Aorta (tissue), 5 donors: ENCODE data around the gene GNAI3. TPM values are rescaled to one million over a fixed set of nuclear protein-coding genes. Genes with fewer than 3 reads are reported as not detected.

Experiments used
- ATAC-seq: fragments of 200-7000 bp; cut with Tn5 transposase; one replicate; pipeline ENCODE4 v1.9.1; 2022; ENCODE audit warnings: moderate library complexity; ENCODE audit not compliant: low FRiP score
- DNase-seq, 2 donors: peaks; one replicate each; pipeline ENCODE4 v3.0.0-alpha.2; 2020
- H3K27ac ChIP-seq, 2 donors: one replicate each; pipeline ENCODE4 v1.5.1; 2013; ENCODE audit warnings: low read length in 2 of 2, mild to moderate bottlenecking in 2 of 2, moderate library complexity in 2 of 2, control low read depth in 1 of 2, inconsistent platforms in 1 of 2, low read depth in 1 of 2
- H3K27me3 ChIP-seq, 2 donors: one replicate each; pipeline ENCODE4 v1.6.1; 2013; ENCODE audit warnings: control low read depth in 1 of 2, low read length in 1 of 2, mild to moderate bottlenecking in 1 of 2, moderate library complexity in 1 of 2; ENCODE audit not compliant: insufficient read depth in 2 of 2, control insufficient read depth in 1 of 2
- H3K36me3 ChIP-seq, 2 donors: one replicate each; pipeline ENCODE4 v1.6.1; 2013; ENCODE audit warnings: control low read depth in 1 of 2, low read length in 1 of 2, mild to moderate bottlenecking in 1 of 2; ENCODE audit not compliant: insufficient read depth in 2 of 2, control insufficient read depth in 1 of 2
- H3K4me1 ChIP-seq, 2 donors: one replicate each; pipeline ENCODE4 v1.6.1; 2013; ENCODE audit warnings: low read length in 2 of 2, control low read depth in 1 of 2, mild to moderate bottlenecking in 1 of 2, moderate library complexity in 1 of 2; ENCODE audit not compliant: insufficient read depth in 2 of 2, control insufficient read depth in 1 of 2
- H3K4me3 ChIP-seq, 2 donors: one replicate each; pipeline ENCODE4 v1.5.1; 2013; ENCODE audit warnings: low read length in 2 of 2, control low read depth in 1 of 2, mild to moderate bottlenecking in 1 of 2
- H3K9me3 ChIP-seq: one replicate; pipeline ENCODE4 v1.6.1; 2013; ENCODE audit warnings: mild to moderate bottlenecking, low read length; ENCODE audit not compliant: control insufficient read depth
- WGBS, 2 donors: extraction: QIAGEN DNeasy Blood & Tissue Kit; methylation state at CpG; one replicate each; pipeline ENCODE4 v1.1.7; 2013; 5-methylcytosine and 5-hydroxymethylcytosine counted together
- intact Hi-C, 2 donors: fragments of 100-400 bp; cut with DNase I; formaldehyde crosslinking; loops; one replicate each; pipeline versions ENCODE4 v1.14.2 to v1.15.0; 2022
- polyA plus RNA-seq, 2 donors: library from polyadenylated mRNA; stranded (reverse); fragments of 200-250 nt; gene quantifications; one replicate each; pipeline ENCODE4 v1.2.3, GENCODE V29; 2013
- total RNA-seq, 2 donors: library from RNA; stranded (reverse); fragmentation: NEBNext Ultra II Directional; extraction: Animal tissue kit (Norgen Biotek cat#: 25700); gene quantifications; one replicate each; pipeline ENCODE4 v1.2.1, GENCODE V29; 2021
- donor health status: healthy with polysubstance abuse.
- donor health status: Bipolar disorder and iron deficiency.
- donor health status: DM: no; HTN: no; CAD: no.
- donor health status: DM: no; HTN: no; CAD: no.
- donor health status: DM: yes; HTN: yes; CAD: no.

Gene GNAI3
- total and polyA plus RNA-seq, 4 donors: 3.0 to 8.2 (median 5.1) TPM

DNA sequence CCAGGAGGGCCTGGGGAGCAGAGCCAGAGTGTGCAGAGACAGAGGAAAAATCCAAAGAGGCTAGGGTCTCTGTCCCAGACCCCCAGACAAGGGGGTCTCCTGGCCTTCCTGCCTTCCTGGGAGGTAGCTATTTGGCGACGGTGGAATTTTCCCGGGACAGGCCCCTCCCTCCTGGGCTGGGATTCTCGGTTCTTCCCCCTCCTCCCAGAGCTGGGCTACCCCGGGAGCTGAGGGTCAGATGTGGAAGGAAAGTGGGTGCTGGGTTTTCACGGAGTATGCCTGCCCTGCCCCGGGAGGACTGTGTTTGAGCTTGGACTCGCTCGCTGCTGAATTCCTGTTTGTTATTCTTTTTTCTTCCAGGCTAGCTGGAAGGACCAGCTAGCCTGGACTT lies 72.0 kb downstream of the GNAI3 start:
- DNase-seq (peak in 1 of 2 donors; percentile 71), ATAC-seq (peak; percentile 53)
- Histone ChIP-seq H3K9me3 (no peaks in the 10 kb centered on the region), H3K36me3 (no peaks in the 10 kb centered on the region), H3K27me3 (no peaks in the 10 kb centered on the region), H3K4me1 (no peaks in the 10 kb centered on the region), H3K4me3 (peak overlapping the region; percentile 23 to 53), H3K27ac (peak overlapping the region in 1 of 2 donors; percentile 68)
- 0% methylated on average over 8 to 9 of the region's 9 CpGs for WGBS, 2 donors
- intact Hi-C loops: loop anchor here (2.0 kb wide), 1 partner anchor 72 kb away; the partner anchor contains the start of gene GNAI3 (in 2 of the 2)

DNA sequence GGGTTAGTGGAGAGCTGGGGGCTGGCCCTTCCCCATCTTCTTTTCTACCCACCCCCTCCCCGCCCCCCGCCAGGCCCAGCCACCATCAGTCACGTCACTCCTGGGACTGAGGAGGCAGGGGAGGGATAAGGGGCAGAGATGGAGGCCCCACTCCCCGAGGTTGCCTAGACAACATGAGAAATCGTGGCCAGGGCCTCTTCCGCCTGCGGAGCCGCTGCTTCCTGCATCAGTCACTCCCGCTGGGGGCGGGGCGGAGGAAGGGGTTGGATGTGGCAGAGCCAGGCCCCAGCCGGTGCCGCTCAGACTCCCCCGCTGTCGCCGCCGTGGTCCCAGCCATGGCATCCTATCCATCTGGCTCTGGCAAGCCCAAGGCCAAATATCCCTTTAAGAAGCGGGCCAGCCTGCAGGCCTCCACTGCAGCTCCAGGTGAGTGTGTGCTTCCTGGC lies 72.4 kb downstream of the GNAI3 start:
- DNase-seq: peak; percentile 98 to 99
- peak; percentile 91 for ATAC-seq
- H3K9me3 ChIP-seq: no peaks in the 10 kb centered on the region
- no peaks in the 10 kb centered on the region for H3K36me3 ChIP-seq
- WGBS, 2 donors: 0 to 1% methylated on average over 18 of the region's 18 CpGs
- H3K27ac ChIP-seq: peak overlapping the region in 1 of 2 donors; percentile 49
- no peaks in the 10 kb centered on the region for H3K4me1 ChIP-seq
- peak overlapping the region; percentile 53 to 73 for H3K4me3 ChIP-seq
- H3K27me3 ChIP-seq: no peaks in the 10 kb centered on the region
- intact Hi-C loops: loop anchor here (2.0 kb wide), 1 partner anchor 72 kb away; the partner anchor contains the start of gene GNAI3 (in 2 of the 2)

DNA sequence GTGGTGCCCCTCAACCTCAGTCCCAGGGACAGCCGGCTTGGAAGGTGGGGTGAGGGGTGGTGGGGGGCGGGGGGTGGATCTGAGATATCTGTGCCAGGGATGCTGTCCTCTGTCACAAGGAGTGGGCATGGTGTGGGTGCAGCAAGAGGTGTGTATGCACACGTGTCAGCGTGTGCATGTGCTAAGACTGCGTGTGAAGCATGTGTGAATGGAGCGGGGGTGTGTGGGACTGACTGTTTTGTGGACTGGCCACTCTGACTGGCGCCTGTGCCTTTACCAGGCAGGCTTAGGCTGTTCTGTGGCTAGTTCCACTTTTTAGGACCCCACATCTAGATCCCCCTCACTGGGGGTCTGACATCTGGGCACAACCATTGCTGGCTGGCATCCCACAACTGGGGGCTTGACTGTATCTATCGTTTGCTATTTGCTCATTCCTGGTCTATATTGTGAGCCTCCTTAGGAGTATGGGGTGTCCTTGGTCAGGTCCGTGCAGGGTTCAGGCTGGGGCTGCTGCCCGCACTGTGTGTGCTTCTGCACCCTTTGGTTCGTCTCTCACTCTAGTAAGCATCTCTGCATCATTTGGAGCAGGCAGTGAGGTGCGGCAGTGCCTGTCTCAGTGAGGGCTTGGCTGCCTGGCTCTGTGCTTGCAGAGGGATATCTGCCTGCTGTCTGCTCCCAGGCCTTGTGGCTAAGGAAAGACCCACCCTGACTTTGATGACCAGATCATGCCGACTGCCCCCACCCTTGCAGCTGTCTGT lies 73.1 kb downstream of the GNAI3 start:
- peak overlapping the region; percentile 53 to 73 for H3K4me3 ChIP-seq
- H3K27ac ChIP-seq: peak overlapping the region in 1 of 2 donors; percentile 49
- H3K27me3 ChIP-seq: no peaks in the 10 kb centered on the region
- 22 to 27% methylated on average over 13 of the region's 13 CpGs for WGBS, 2 donors
- intact Hi-C loops: loop anchor here (2.0 kb wide), 1 partner anchor 73 kb away; the partner anchor contains the start of gene GNAI3 (in 2 of the 2)
- no peaks in the 10 kb centered on the region for H3K9me3 ChIP-seq
- no peaks in the 10 kb centered on the region for H3K4me1 ChIP-seq
- no peaks in the 10 kb centered on the region for H3K36me3 ChIP-seq
- ATAC-seq (no peak), DNase-seq (no peak)

DNA sequence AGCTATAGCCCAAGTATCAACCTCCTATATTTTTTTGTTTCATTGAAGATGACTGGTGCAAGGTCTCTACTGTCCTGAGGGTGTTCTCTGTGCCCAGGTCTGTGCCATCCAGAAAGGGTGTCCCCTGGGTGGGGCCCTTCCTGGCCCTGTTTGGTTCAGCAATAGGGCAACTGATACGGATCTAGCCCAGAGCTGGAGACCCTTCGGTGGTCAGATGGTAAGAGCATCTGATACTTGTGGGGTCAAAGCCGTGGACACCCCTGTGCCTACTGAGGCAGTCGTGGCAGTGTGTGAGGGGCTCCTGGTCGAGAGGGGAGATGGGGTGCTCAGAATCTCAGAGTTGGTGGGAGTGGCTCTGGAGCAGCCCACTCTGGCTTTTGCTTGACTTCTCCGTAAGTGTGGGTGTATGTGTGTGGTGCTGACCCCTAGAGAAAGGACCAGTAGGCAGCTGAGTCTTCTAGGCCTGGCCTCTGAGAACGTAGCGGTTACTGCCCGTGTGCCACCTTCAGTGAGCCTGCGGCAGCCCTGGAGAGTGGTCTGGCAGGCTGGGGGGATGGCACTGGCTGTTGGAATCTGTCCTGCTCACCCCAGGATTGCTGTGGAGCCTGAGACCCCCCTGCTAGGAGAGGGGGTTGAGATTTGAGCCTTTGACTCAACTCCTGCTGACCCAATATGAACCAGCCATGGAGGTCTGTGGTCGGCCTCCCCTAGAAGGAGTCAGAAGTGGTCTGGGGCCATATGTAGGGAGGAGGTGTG lies 73.9 kb downstream of the GNAI3 start:
- Histone ChIP-seq H3K27ac (no peak overlapping the region), H3K9me3 (no peaks in the 10 kb centered on the region), H3K27me3 (no peaks in the 10 kb centered on the region), H3K36me3 (peaks cover 0 to 2% of the 10 kb centered on the region in 2 donors), H3K4me3 (no peak overlapping the region), H3K4me1 (no peaks in the 10 kb centered on the region)
- ATAC-seq (no peak), DNase-seq (no peak)
- WGBS, 2 donors: 80 to 83% methylated on average over 11 of the region's 11 CpGs
- intact Hi-C loops: no loop called here

DNA sequence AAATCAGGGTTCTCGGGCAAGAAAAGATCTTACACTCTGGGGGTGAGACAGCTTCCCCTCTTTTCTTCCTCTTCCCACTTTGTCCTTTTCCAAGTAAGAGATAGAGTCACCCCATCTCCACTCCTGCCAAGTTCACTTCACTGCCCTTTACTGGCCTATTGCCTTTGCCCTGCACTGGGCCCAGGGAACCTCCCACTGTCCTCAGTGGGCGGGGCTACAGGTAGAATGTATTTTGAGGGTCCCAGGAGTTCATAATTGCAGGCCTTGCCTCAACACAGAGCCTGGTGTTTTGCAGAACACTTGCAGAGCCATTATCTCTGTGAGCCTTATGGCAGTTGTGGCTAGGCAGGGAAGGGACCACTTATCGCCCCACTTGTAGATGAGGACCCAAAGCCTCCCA lies 74.5 kb downstream of the GNAI3 start:
- intact Hi-C loops: no loop called here
- no peaks in the 10 kb centered on the region for H3K27me3 ChIP-seq
- ATAC-seq (no peak), DNase-seq (no peak)
- WGBS, 2 donors: 86 to 90% methylated on average over 3 of the region's 3 CpGs
- H3K9me3 ChIP-seq: no peaks in the 10 kb centered on the region
- H3K4me1 ChIP-seq: no peaks in the 10 kb centered on the region
- H3K4me3 ChIP-seq: no peak overlapping the region
- no peak overlapping the region for H3K27ac ChIP-seq
- H3K36me3 ChIP-seq: peaks cover 0 to 4% of the 10 kb centered on the region in 2 donors

DNA sequence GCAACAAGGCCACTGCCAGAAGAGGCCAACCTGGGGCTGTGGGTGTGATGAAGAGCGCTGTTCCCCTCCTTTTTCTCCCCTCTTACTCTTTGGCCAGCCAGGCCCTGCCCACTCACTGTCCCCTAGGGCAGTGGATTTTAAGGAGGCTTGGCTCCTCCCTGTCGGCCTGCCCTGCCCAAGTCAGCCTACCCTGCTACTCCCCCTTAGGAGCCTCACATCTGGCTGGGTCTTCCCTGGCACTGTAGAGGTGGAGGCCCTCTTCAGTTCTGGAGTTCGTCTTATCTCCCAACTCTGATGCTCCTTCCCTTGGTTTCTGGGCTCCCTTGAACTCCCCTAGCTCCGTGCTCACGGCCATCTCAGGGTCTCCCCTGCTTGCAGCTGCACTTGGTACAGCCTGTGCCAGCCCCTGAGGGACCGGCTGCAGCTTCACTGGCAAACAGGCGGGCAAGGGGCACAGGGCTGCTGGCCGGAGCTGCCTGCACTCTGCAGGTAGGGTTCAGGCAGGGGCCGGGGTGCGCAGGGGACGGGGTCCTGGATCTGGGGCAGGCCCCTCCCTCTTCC lies 75.3 kb downstream of the GNAI3 start:
- 13 to 16% methylated on average over 11 of the region's 11 CpGs for WGBS, 2 donors
- DNase-seq (no peak), ATAC-seq (no peak)
- H3K9me3 ChIP-seq: no peaks in the 10 kb centered on the region
- H3K4me1 ChIP-seq: no peaks in the 10 kb centered on the region
- no peaks in the 10 kb centered on the region for H3K27me3 ChIP-seq
- intact Hi-C loops: no loop called here
- no peak overlapping the region for H3K27ac ChIP-seq
- H3K36me3 ChIP-seq: peaks cover 0 to 5% of the 10 kb centered on the region in 2 donors
- H3K4me3 ChIP-seq: no peak overlapping the region

DNA sequence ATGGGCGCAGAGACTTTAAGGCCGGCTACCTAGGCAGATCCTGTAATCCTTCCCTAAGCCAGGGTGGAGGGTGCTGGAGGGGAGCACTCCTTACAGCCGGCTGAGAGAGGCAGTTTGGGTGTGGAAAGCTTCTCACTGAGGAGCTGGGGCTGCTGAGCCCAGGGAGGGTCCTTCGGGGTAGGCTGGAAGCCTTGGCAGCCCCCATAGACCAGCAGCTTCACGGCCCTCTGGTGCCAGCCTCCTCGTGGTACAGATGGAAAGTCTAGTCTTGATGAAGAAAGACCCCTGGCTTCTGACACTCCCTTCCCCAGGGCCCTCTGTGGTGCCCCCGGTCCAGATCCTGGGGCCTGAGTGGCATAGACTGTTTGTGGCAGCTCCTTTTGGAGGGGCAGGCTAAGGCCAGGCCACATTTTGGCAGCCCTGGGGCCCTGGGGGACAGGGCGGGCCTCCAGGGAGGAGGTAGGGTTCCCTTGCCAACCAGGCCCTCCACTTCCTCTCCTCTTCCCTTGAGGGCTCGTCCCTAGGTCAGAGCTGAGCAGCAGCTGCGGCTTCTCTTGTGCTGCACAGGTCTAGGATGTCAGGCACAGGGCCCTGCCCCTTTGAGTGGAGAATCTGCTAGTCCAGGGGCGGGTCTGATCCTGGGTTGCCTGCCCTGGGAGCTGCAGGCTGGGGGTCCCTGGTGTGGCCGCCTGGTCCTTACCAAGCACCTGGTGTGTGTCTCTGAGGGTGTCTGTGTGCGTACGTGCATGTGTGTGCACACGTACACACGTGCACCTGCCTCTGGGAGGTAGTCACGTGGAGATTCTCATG lies 76.0 kb downstream of the GNAI3 start:
- ATAC-seq (no peak), DNase-seq (no peak)
- H3K27me3 ChIP-seq: no peaks in the 10 kb centered on the region
- no peaks in the 10 kb centered on the region for H3K9me3 ChIP-seq
- H3K36me3 ChIP-seq: peaks cover 0 to 5% of the 10 kb centered on the region in 2 donors
- intact Hi-C loops: no loop called here
- no peaks in the 10 kb centered on the region for H3K4me1 ChIP-seq
- H3K4me3 ChIP-seq: no peak overlapping the region
- WGBS, 2 donors: 61 to 62% methylated on average over 17 of the region's 17 CpGs
- no peak overlapping the region for H3K27ac ChIP-seq

DNA sequence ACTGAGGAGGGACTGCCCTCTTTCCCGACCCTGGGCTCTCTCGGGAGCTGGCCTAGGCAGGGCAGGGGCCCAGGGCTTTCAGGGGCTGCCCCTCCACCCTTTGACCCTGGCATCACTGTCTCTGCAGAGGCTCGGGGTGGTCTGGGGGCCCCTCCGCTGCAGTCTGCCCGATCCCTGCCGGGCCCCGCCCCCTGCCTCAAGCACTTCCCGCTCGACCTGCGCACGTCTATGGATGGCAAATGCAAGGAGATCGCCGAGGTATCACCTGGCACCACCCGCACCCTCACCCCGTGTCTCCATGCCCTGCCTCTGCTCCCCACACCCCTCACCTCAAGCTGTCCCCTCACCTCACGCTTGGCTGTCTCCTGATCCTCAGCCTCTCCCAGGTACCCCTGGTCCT lies 76.8 kb downstream of the GNAI3 start:
- 84 to 87% methylated on average over 15 to 16 of the region's 16 CpGs for WGBS, 2 donors
- Histone ChIP-seq H3K4me3 (no peak overlapping the region), H3K4me1 (no peaks in the 10 kb centered on the region), H3K27ac (no peak overlapping the region), H3K9me3 (no peaks in the 10 kb centered on the region), H3K36me3 (peaks cover 0 to 5% of the 10 kb centered on the region in 2 donors), H3K27me3 (no peaks in the 10 kb centered on the region)
- intact Hi-C loops: no loop called here
- DNase-seq: no peak
- ATAC-seq: no peak
